ENCODE results near the gene LEUTX.
A peak's percentile ranks its signal among the peaks of the same experiment; 100 is the strongest.
"Not testable (repeated sequence)": the region's sequence is repeated elsewhere in the genome, so short reads cannot be mapped to it uniquely, and the experiment has no call there.

LEUTX gene

GRCh38 chr19:39780894-39781293 is 2.2 kb downstream of the LEUTX start:
- DNase-seq (ENCODE audit: low read depth), result no peak

- no peak for DNase-seq (ENCODE audit: low read depth)
Observed at GRCh38 chr19:39788244-39788643, 9.6 kb downstream of the LEUTX start.

- peak; percentile 79 for DNase-seq (ENCODE audit: low read depth)
Observed at GRCh38 chr19:39792999-39793546, 14.4 kb downstream of the LEUTX start.

- DNase-seq (ENCODE audit: low read depth), result no peak
Observed at GRCh38 chr19:39795001-39795400, 16.3 kb downstream of the LEUTX start.

- no peak for DNase-seq (ENCODE audit: low read depth)
Observed at GRCh38 chr19:39796000-39796498, 17.4 kb downstream of the LEUTX start.

GRCh38 chr19:39797083-39797482 is 18.4 kb downstream of the LEUTX start:
- no peak for DNase-seq (ENCODE audit: low read depth)

- no peak for DNase-seq (ENCODE audit: low read depth)
Observed at GRCh38 chr19:39802958-39803357, 24.3 kb downstream of the LEUTX start.

GRCh38 chr19:39805104-39805503 is 26.4 kb downstream of the LEUTX start:
- no peak for DNase-seq (ENCODE audit: low read depth)

GRCh38 chr19:39807846-39808364 is 29.3 kb downstream of the LEUTX start:
- DNase-seq (ENCODE audit: low read depth), result no peak

- not testable (repeated sequence) for DNase-seq (ENCODE audit: low read depth)
Observed at GRCh38 chr19:39808688-39809087, 30.0 kb downstream of the LEUTX start.

- no peak for DNase-seq (ENCODE audit: low read depth)
Observed at GRCh38 chr19:39809368-39809767, 30.7 kb downstream of the LEUTX start.

GRCh38 chr19:39810424-39810823 is 31.8 kb downstream of the LEUTX start:
- no peak for DNase-seq (ENCODE audit: low read depth)

- DNase-seq (ENCODE audit: low read depth), result no peak
Observed at GRCh38 chr19:39811064-39811463, 32.4 kb downstream of the LEUTX start.

GRCh38 chr19:39813264-39813993 is 34.8 kb downstream of the LEUTX start:
- peak; percentile 76 for DNase-seq (ENCODE audit: low read depth)

GRCh38 chr19:39814111-39814510 is 35.5 kb downstream of the LEUTX start:
- DNase-seq (ENCODE audit: low read depth), result not testable (repeated sequence)

GRCh38 chr19:39814595-39814994 is 35.9 kb downstream of the LEUTX start:
- DNase-seq (ENCODE audit: low read depth), result peak; percentile 35

- DNase-seq (ENCODE audit: low read depth), result no peak
Observed at GRCh38 chr19:39816287-39817048, 37.8 kb downstream of the LEUTX start.

- no peak for DNase-seq (ENCODE audit: low read depth)
Observed at GRCh38 chr19:39817888-39818561, 39.4 kb downstream of the LEUTX start.

- no peak for DNase-seq (ENCODE audit: low read depth)
Observed at GRCh38 chr19:39818626-39819097, 40.0 kb downstream of the LEUTX start.

GRCh38 chr19:39819786-39820185 is 41.1 kb downstream of the LEUTX start:
- no peak for DNase-seq (ENCODE audit: low read depth)

GRCh38 chr19:39820696-39821095 is 42.0 kb downstream of the LEUTX start:
- no peak for DNase-seq (ENCODE audit: low read depth)

- DNase-seq (ENCODE audit: low read depth), result no peak
Observed at GRCh38 chr19:39823686-39824085, 45.0 kb downstream of the LEUTX start.

All from fibroblast of gingiva (primary cell).